Measurements from ENCODE around the gene SPAG16.

The SPAG16 gene

DNA sequence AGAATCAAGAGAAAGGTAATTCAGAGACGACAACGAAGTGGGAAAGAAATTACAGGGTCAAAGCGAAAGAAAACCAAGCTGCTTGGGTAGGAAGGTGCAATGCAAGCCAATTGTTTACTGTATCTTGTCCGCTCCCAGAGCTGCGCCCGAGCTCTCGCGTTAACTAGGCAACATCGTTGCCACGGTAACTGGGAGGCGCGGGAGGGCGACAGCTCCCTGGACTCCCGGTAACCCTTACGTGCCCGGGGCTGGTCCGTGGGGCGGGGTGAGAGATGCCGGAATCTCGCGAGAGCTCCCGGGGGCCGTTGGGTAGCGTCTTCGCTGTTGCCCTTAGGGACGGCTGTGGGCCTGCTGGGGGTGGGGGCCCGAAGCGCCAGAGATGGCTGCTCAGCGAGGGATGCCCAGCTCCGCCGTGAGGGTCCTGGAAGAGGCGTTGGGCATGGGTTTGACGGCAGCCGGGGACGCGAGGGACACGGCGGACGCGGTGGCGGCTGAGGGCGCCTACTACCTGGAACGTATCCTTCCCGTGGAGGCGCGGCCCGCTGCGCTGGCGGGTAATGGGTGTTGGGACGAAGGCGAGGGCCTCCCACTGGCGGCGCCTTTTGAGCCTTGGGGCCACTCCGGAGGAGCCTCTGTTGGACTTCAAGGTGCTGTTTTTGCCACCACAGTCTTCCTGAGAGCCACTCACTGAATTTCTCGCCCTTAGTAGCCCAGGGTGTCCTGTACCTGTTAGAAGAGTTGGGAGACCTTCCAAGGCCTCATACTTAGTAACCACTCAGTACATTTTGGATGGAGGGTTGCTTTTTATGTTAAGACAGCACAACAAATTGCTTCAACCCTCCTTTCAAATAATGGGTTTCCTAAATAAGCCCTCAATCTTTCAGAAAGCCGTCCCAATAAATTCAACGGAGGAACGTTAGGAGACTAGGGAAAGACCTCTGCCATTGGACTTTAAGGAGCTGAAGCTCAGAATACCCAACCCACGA lies at the start of gene SPAG16 (continued):
- peak; percentile 56 for TF ChIP-seq ZEB2 (tag by site-specific recombination; IDR thresholded peaks at IDR 0.05)
- no peak for TF ChIP-seq ZNF2 (tag by site-specific recombination; IDR thresholded peaks at IDR 0.05)
- peak; percentile 76 for TF ChIP-seq ZBTB8A (tag by site-specific recombination; IDR thresholded peaks at IDR 0.05)
- TF ChIP-seq GLIS1 (tag by site-specific recombination; IDR thresholded peaks at IDR 0.05) = peak; percentile 79
- TF ChIP-seq WT1 (tag by site-specific recombination; IDR thresholded peaks at IDR 0.05) = peak; percentile 80
- no peak for TF ChIP-seq ZNF311 (tag by site-specific recombination; IDR thresholded peaks at IDR 0.05; ENCODE audit: borderline replicate concordance)
- TF ChIP-seq ZNF747 (tag by site-specific recombination; IDR thresholded peaks at IDR 0.05) = no peak
- TF ChIP-seq ZNF768 (tag by site-specific recombination; IDR thresholded peaks at IDR 0.05) = peak; percentile 28; the same call in 1 of the 2 replicates
- TF ChIP-seq, protein P1, sequence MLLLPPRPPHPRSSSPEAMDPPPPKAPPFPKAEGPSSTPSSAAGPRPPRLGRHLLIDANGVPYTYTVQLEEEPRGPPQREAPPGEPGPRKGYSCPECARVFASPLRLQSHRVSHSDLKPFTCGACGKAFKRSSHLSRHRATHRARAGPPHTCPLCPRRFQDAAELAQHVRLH (tag by site-specific recombination; IDR thresholded peaks at IDR 0.05) = peak; percentile 82
- no peak for TF ChIP-seq ZNF266 (tag by site-specific recombination; IDR thresholded peaks at IDR 0.05; ENCODE audit: low read depth)

DNA sequence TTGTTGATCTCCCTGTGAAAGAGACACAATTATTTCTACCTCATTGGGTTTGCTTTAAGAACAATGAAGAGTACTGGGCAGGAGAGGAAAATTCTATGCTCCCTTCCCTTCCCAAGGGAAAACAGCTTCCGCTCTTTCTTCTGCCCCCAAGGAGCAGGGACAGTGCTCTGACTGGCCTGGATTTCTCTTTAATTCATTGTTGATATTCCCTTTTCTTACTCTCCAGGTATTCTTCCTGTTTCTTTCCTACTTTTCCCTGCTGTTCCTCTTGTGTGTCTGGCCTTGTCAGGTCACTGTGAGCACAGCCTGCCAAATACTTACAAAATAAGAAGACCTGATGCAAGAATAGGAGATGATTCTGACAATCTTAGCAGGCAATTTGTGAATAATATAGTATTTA lies 49.6 kb upstream of the SPAG16 start:
- no peak overlapping the region for H3K4me3 ChIP-seq (ENCODE audit: low read depth, low read length)
- TF ChIP-seq, protein P2, sequence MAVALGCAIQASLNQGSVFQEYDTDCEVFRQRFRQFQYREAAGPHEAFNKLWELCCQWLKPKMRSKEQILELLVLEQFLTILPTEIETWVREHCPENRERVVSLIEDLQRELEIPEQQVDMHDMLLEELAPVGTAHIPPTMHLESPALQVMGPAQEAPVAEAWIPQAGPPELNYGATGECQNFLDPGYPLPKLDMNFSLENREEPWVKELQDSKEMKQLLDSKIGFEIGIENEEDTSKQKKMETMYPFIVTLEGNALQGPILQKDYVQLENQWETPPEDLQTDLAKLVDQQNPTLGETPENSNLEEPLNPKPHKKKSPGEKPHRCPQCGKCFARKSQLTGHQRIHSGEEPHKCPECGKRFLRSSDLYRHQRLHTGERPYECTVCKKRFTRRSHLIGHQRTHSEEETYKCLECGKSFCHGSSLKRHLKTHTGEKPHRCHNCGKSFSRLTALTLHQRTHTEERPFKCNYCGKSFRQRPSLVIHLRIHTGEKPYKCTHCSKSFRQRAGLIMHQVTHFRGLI (tag by site-specific recombination; IDR thresholded peaks at IDR 0.05) = no peak
- no peak for TF ChIP-seq ZNF416 (tag by site-specific recombination; IDR thresholded peaks at IDR 0.05)
- no peak for TF ChIP-seq ZFHX2 (tag by site-specific recombination; conservative IDR thresholded peaks at IDR 0.05)
- no peak for TF ChIP-seq ZNF629 (tag by site-specific recombination; IDR thresholded peaks at IDR 0.05)
- TF ChIP-seq ZFP41 (tag by site-specific recombination; IDR thresholded peaks at IDR 0.05; ENCODE audit: borderline replicate concordance) = no peak
- no peak for TF ChIP-seq ZNF768 (tag by site-specific recombination; IDR thresholded peaks at IDR 0.05)
- no peak for TF ChIP-seq ZNF514 (tag by site-specific recombination; IDR thresholded peaks at IDR 0.05)
- TF ChIP-seq ZNF350 (tag by site-specific recombination; IDR thresholded peaks at IDR 0.05) = no peak
- TF ChIP-seq, protein P3, sequence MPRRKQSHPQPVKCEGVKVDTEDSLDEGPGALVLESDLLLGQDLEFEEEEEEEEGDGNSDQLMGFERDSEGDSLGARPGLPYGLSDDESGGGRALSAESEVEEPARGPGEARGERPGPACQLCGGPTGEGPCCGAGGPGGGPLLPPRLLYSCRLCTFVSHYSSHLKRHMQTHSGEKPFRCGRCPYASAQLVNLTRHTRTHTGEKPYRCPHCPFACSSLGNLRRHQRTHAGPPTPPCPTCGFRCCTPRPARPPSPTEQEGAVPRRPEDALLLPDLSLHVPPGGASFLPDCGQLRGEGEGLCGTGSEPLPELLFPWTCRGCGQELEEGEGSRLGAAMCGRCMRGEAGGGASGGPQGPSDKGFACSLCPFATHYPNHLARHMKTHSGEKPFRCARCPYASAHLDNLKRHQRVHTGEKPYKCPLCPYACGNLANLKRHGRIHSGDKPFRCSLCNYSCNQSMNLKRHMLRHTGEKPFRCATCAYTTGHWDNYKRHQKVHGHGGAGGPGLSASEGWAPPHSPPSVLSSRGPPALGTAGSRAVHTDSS (tag by site-specific recombination; IDR thresholded peaks at IDR 0.05) = no peak
- no peak for TF ChIP-seq SETDB1 (IDR thresholded peaks at IDR 0.05; ENCODE audit: insufficient read length, low read length)
- no peak for TF ChIP-seq ZNF521 (tag by site-specific recombination; IDR thresholded peaks at IDR 0.05)
- no peak for TF ChIP-seq ZNF621 (tag by site-specific recombination; IDR thresholded peaks at IDR 0.05)
- TF ChIP-seq, protein P4, sequence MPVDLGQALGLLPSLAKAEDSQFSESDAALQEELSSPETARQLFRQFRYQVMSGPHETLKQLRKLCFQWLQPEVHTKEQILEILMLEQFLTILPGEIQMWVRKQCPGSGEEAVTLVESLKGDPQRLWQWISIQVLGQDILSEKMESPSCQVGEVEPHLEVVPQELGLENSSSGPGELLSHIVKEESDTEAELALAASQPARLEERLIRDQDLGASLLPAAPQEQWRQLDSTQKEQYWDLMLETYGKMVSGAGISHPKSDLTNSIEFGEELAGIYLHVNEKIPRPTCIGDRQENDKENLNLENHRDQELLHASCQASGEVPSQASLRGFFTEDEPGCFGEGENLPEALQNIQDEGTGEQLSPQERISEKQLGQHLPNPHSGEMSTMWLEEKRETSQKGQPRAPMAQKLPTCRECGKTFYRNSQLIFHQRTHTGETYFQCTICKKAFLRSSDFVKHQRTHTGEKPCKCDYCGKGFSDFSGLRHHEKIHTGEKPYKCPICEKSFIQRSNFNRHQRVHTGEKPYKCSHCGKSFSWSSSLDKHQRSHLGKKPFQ (tag by site-specific recombination; IDR thresholded peaks at IDR 0.05) = no peak
- no peak for TF ChIP-seq GFI1B (tag by site-specific recombination; IDR thresholded peaks at IDR 0.05)
- no peak for TF ChIP-seq ZNF341 (tag by site-specific recombination; IDR thresholded peaks at IDR 0.05; ENCODE audit: low read depth)
- no peak for TF ChIP-seq HOXC10 (CRISPR knock-in tag; IDR thresholded peaks at IDR 0.05)
- no peak for TF ChIP-seq ZNF529 (tag by site-specific recombination; IDR thresholded peaks at IDR 0.05; ENCODE audit: insufficient replicate concordance)
- CTCF ChIA-PET = interaction anchor here (0.6 to 0.7 kb wide), 2 partner anchors 82 to 1990 kb away, joined by 3 read pairs; no protein-coding TSS in a partner anchor
- H3K9me3 ChIP-seq (ENCODE audit: control insufficient read depth, insufficient read depth, low read depth, low read length) = no peaks in the 10 kb centered on the region
- peaks cover 2% of the 10 kb centered on the region; the same call in 1 of the 2 replicates for H3K4me1 ChIP-seq (ENCODE audit: control insufficient read depth, insufficient read depth, low read length)
- no peak overlapping the region for H3K27ac ChIP-seq (ENCODE audit: extremely low read depth, low read depth, low read length)
- no peaks in the 10 kb centered on the region for H3K36me3 ChIP-seq (ENCODE audit: control insufficient read depth in 2 of 2, insufficient read depth in 1 of 2, low read length in 2 of 2)
- POLR2A ChIA-PET = no interaction called here
